Gastroesophageal sphincter (tissue), 3 donors: ENCODE data around the gene SYNE1.

Source experiments
- EP300 ChIP-seq: sonication (generic); formaldehyde crosslinking; IDR thresholded peaks from one replicate; pipeline ENCODE4 v1.6.1; 2017; ENCODE audit warnings: antibody characterized with exemption, mild to moderate bottlenecking
- POLR2A ChIP-seq, 2 donors: fragments of 450-650 bp; IDR thresholded peaks; one replicate each; pipeline ENCODE4 v1.6.1; 2017; ENCODE audit warnings: antibody characterized with exemption in 2 of 2, mild to moderate bottlenecking in 2 of 2, moderate library complexity in 1 of 2
- POLR2AphosphoS5 ChIP-seq: sonication (generic); formaldehyde crosslinking; IDR thresholded peaks from one replicate; pipeline ENCODE4 v1.6.1; 2017; ENCODE audit warnings: antibody characterized with exemption
- TF ChIP-seq, protein P1 (sequence below), 4 experiments: fragments of 200-600 bp in 2 of 4; fragments of 450-650 bp in 2 of 4; sonication (generic) in 1 of 4; IDR thresholded peaks; one replicate each; pipeline ENCODE4 v1.5.1; 2017 to 2019; ENCODE audit warnings: antibody characterized with exemption in 4 of 4, mild to moderate bottlenecking in 2 of 4, moderate library complexity in 2 of 4

DNA sequence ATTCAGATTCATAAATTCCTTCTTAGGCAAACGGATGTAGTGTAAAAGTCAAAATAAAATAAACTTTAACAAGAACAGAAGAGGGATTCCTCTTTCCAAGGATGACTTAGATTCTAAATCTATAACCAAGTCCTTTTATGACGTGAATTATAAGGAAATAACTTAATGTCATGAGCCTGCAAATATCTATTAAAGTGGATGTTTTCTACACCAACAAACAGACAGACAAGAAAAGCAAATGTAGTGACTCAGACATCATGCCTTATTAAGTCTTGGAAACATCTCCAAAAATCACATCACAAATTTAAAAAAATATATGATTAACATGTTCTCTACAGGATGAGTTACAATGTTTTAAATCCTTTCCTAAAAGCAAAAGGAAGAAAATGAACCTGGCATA is 432.6 kb downstream of the SYNE1 start:
- TF ChIP-seq POLR2A (IDR thresholded peaks at IDR 0.05) (no peak), EP300 (no peak), POLR2AphosphoS5 (no peak)
- TF ChIP-seq, protein P1, sequence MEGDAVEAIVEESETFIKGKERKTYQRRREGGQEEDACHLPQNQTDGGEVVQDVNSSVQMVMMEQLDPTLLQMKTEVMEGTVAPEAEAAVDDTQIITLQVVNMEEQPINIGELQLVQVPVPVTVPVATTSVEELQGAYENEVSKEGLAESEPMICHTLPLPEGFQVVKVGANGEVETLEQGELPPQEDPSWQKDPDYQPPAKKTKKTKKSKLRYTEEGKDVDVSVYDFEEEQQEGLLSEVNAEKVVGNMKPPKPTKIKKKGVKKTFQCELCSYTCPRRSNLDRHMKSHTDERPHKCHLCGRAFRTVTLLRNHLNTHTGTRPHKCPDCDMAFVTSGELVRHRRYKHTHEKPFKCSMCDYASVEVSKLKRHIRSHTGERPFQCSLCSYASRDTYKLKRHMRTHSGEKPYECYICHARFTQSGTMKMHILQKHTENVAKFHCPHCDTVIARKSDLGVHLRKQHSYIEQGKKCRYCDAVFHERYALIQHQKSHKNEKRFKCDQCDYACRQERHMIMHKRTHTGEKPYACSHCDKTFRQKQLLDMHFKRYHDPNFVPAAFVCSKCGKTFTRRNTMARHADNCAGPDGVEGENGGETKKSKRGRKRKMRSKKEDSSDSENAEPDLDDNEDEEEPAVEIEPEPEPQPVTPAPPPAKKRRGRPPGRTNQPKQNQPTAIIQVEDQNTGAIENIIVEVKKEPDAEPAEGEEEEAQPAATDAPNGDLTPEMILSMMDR (IDR thresholded peaks at IDR 0.05): no peak
